Neuronal stem cell (in vitro differentiated cells): ENCODE results near the gene STK32A.
"Not testable (repeated sequence)": the region's sequence is repeated elsewhere in the genome, so short reads cannot be mapped to it uniquely, and the experiment has no call there.

Experiments used
- DNase-seq: peaks from one replicate; pipeline ENCODE4 v3.0.0-alpha.2; 2013; ENCODE audit warnings: low spot score
- H2AFZ ChIP-seq: one replicate; pipeline ENCODE4 v1.6.1; 2013; ENCODE audit warnings: mild to moderate bottlenecking, low read length, inconsistent platforms
- H2AK5ac ChIP-seq: 2 replicates; pipeline ENCODE4 v1.6.1; 2013; ENCODE audit warnings: low read depth, mild to moderate bottlenecking, inconsistent platforms, low read length, moderate library complexity, mixed read lengths
- H2BK120ac ChIP-seq: 2 replicates; pipeline ENCODE4 v1.6.1; 2013; ENCODE audit warnings: low read depth, mild to moderate bottlenecking, inconsistent platforms, low read length, moderate library complexity, mixed read lengths
- H2BK12ac ChIP-seq: one replicate; pipeline ENCODE4 v1.6.1; 2013; ENCODE audit warnings: low read length, inconsistent platforms
- H2BK15ac ChIP-seq: 2 replicates; pipeline ENCODE4 v1.6.1; 2013; ENCODE audit warnings: mild to moderate bottlenecking, low read length, inconsistent platforms, mixed read lengths
- H2BK5ac ChIP-seq: one replicate; pipeline ENCODE4 v1.6.1; 2013; ENCODE audit warnings: inconsistent platforms, mild to moderate bottlenecking, low read length, moderate library complexity
- H3K14ac ChIP-seq: one replicate; pipeline ENCODE4 v1.6.1; 2013; ENCODE audit warnings: low read length, inconsistent platforms
- H3K18ac ChIP-seq: 2 replicates; pipeline ENCODE4 v1.6.1; 2013; ENCODE audit warnings: low read length, inconsistent platforms
- H3K23ac ChIP-seq: 2 replicates; pipeline ENCODE4 v1.6.1; 2013; ENCODE audit warnings: low read depth, mild to moderate bottlenecking, mixed read lengths, low read length, inconsistent platforms; ENCODE audit not compliant: poor library complexity
- H3K27ac ChIP-seq: replicated peaks from 3 replicates; pipeline ENCODE4 v1.5.1; 2013; ENCODE audit warnings: low read length, inconsistent platforms
- H3K27me3 ChIP-seq, 3 experiments: 2 replicates each; pipeline ENCODE4 v1.6.1; 2013; ENCODE audit warnings: low read length in 3 of 3, mild to moderate bottlenecking in 2 of 3, inconsistent platforms in 1 of 3, low read depth in 1 of 3, mixed read lengths in 1 of 3, moderate library complexity in 1 of 3; ENCODE audit not compliant: control insufficient read depth in 3 of 3, insufficient read depth in 3 of 3
- H3K36me3 ChIP-seq, 2 donors: replicated peaks in 1 of 2; 2 replicates each; pipeline ENCODE4 v1.6.1; 2013; ENCODE audit warnings: low read length in 2 of 2; ENCODE audit not compliant: control insufficient read depth in 2 of 2, insufficient read depth in 2 of 2
- H3K4ac ChIP-seq: 2 replicates; pipeline ENCODE4 v1.6.1; 2013; ENCODE audit warnings: inconsistent platforms, mild to moderate bottlenecking, low read length, moderate library complexity
- H3K4me1 ChIP-seq, 2 donors: 1 replicate in 1 of 2; 2 replicates in 1 of 2; pipeline ENCODE4 v1.6.1; 2013; ENCODE audit warnings: low read length in 2 of 2, low read depth in 1 of 2; ENCODE audit not compliant: control insufficient read depth in 2 of 2, insufficient read depth in 1 of 2
- H3K4me2 ChIP-seq: one replicate; pipeline ENCODE4 v1.6.1; 2013; ENCODE audit warnings: mild to moderate bottlenecking, low read length, inconsistent platforms; ENCODE audit not compliant: insufficient read depth, poor library complexity, severe bottlenecking
- H3K4me3 ChIP-seq, 2 donors: 2 replicates each; pipeline ENCODE4 v1.5.1; 2013; ENCODE audit warnings: low read length in 2 of 2, mild to moderate bottlenecking in 2 of 2, inconsistent platforms in 1 of 2, moderate library complexity in 1 of 2
- H3K79me1 ChIP-seq: one replicate; pipeline ENCODE4 v1.6.1; 2013; ENCODE audit warnings: low read depth, mild to moderate bottlenecking, inconsistent platforms, low read length, moderate library complexity
- H3K9ac ChIP-seq: one replicate; pipeline ENCODE4 v1.6.1; 2013; ENCODE audit warnings: mild to moderate bottlenecking, low read depth, low read length, inconsistent platforms; ENCODE audit not compliant: poor library complexity
- H3K9me3 ChIP-seq, 2 donors: replicated peaks in 1 of 2; 2 replicates each; pipeline versions ENCODE3 to v1.6.1; 2013; ENCODE audit warnings: low read length in 2 of 2, mild to moderate bottlenecking in 2 of 2, inconsistent platforms in 1 of 2, low read depth in 1 of 2, mixed read lengths in 1 of 2, moderate library complexity in 1 of 2; ENCODE audit not compliant: control insufficient read depth in 2 of 2, insufficient read depth in 1 of 2
- H4K8ac ChIP-seq: one replicate; pipeline ENCODE4 v1.6.1; 2013; ENCODE audit warnings: low read depth, mild to moderate bottlenecking, inconsistent platforms, low read length, moderate library complexity
- H4K91ac ChIP-seq: one replicate; pipeline ENCODE4 v1.6.1; 2013; ENCODE audit warnings: low read length, low read depth, mild to moderate bottlenecking, inconsistent platforms; ENCODE audit not compliant: poor library complexity
- WGBS, 2 donors: extraction: QIAGEN DNeasy Blood & Tissue Kit; methylation state at CpG; one replicate each; pipeline ENCODE4 v1.1.7; 2013; ENCODE audit warnings: missing lambda C conversion rate in 2 of 2, mixed read lengths in 1 of 2; ENCODE audit not compliant: insufficient read length in 2 of 2, insufficient replicate concordance in 1 of 2; ENCODE audit errors: extremely low coverage in 2 of 2; 5-methylcytosine and 5-hydroxymethylcytosine counted together

Gene STK32A

DNA sequence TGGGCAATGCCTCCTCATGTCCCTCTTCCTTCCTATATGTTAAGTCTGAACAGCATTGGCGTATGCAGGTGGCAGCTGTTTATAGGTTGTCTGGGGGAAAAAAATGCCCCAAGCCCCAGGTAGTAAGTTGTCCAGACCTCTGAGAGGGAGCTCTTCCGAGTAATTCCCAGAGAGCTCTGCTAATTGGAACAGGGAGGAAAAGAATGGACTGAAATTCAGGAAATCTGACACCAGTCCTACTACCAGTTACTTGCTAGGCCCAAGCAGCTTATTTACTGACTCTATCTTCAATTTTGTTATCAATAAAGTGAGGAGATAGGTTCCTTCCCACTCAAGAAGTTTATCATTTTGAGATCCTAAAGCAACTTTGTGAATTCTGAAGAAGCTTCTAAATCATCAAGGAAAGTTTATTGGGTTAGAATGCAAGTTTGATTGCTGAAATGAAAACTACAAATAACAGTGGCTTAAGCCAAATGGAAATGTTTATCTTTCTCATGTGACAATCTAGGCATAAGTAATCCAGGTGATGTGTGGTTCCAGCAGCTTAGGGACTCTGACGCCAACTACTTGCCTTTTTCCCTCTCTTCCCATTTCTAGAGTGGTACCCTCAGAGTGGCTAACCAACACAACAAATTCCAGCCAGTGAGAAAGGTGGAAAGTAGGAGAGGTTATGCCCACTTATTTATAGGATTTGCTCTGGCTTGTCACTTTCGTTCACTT, 5.6 kb downstream of the STK32A start:
- DNase-seq = no peak
- H3K4me1 ChIP-seq = peaks cover 0 to 2% of the 10 kb centered on the region in 2 donors
- no peak overlapping the region for H3K4me3 ChIP-seq
- no peak overlapping the region for H3K9ac ChIP-seq
- H3K23ac ChIP-seq = no peak overlapping the region
- H4K91ac ChIP-seq = no peak overlapping the region
- H2BK12ac ChIP-seq = no peak overlapping the region
- peaks cover 0 to 18% (median 0%) of the 10 kb centered on the region in 3 experiments for H3K27me3 ChIP-seq
- no peak overlapping the region for H4K8ac ChIP-seq
- no CpG with 5 or more reads among the region's 4 CpGs for WGBS, 2 donors
- no peak overlapping the region for H3K27ac ChIP-seq
- no peak overlapping the region for H3K4me2 ChIP-seq
- no peak overlapping the region for H2AK5ac ChIP-seq
- no peak overlapping the region for H3K18ac ChIP-seq
- H2AFZ ChIP-seq = no peak overlapping the region
- H2BK120ac ChIP-seq = no peak overlapping the region
- H3K9me3 ChIP-seq = no peaks in the 10 kb centered on the region
- H3K79me1 ChIP-seq = no peaks in the 10 kb centered on the region
- no peaks in the 10 kb centered on the region for H3K36me3 ChIP-seq
- no peak overlapping the region for H2BK5ac ChIP-seq
- no peak overlapping the region for H3K14ac ChIP-seq
- H3K4ac ChIP-seq = no peak overlapping the region
- no peak overlapping the region for H2BK15ac ChIP-seq

DNA sequence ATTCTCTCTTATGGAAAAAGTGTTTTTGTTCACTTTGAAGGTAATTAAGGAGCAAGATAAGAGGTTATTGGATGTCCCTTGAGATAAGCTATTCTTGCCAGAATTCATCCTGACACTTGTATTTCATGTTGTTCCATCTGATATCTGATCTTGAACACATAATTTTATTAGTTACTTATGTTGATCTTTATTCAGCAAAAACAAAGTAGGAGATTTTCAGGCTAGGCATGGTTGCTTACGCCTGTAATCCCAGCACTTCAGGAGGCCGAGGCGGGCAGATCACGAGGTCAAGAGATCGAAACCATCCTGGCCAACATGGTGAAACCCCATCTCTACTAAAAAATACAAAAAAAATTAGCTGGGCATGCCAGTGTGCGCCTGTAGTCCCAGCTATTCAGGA, 8.4 kb downstream of the STK32A start:
- H4K91ac ChIP-seq, H3K4me2 ChIP-seq, H3K14ac ChIP-seq, H2BK15ac ChIP-seq, H2AK5ac ChIP-seq, H3K36me3 ChIP-seq, H2BK120ac ChIP-seq, H3K27ac ChIP-seq, H3K4ac ChIP-seq, H3K23ac ChIP-seq, H4K8ac ChIP-seq, H3K4me3 ChIP-seq, H3K9ac ChIP-seq, H3K79me1 ChIP-seq, DNase-seq, H3K9me3 ChIP-seq, H3K18ac ChIP-seq, H2AFZ ChIP-seq, H3K27me3 ChIP-seq, H2BK12ac ChIP-seq, H2BK5ac ChIP-seq, H3K4me1 ChIP-seq: not testable (repeated sequence)
- no CpG with 5 or more reads among the region's 6 CpGs for WGBS, 2 donors

DNA sequence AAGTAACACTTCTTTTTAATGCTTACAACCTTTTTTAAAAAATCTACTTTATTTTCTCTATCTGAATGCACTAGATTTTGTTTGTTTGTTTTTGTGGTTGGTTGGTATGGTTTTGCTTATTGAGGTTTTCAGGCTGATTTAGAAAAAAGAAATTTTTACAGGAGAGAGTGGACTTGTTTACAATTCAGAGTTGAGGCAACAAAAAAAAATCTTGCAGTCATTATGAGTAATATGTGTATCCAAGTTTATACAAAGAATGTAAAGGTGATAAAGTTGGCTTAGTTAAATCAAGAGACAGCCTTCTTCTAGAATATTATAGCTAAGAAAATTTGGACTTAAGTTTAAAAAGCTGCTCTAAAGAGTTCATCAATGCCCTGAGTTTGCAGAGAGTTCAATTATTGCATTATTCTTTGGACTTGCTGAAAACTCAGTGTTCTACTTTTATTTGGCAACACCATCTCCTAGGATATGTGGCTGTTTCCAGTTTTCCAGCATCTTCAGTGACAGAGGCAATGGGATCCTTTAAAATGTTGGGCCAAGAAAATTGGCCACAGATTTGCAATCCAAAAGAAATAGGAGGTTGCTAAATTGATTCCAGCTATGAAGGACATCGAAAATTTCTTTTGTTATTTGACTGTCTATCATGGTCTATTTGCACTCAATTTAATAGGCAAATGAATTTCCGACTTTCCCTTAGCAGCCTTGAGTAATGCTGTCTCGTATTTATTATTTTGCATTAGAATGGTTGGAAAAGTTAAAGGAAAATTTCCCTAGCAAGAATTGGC, 10.7 kb downstream of the STK32A start:
- H3K27me3 ChIP-seq = no peaks in the 10 kb centered on the region

DNA sequence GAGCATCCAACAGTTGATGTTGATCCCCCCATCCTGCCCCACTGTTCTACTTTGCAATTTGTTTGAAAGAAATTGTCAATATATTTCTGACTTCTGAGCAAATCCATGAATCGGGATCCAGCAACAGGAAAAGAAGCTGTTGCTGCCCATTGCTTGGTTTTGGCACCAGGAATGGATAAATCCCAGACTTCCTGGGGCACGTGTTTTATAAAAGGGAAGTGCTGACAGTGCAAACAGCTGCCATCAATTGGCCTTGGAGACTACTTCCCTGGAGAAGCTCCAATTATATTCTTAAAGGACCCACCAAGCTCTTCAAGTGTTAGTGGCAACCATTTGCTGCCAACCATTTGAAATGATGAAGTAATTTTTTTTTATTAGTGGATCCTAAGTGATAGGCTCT, 13.7 kb downstream of the STK32A start:
- Histone ChIP-seq H3K4me1 (no peaks in the 10 kb centered on the region), H4K91ac (no peak overlapping the region), H4K8ac (no peak overlapping the region), H3K23ac (no peak overlapping the region), H3K4me2 (no peak overlapping the region), H3K4me3 (no peak overlapping the region), H3K9ac (no peak overlapping the region), H2BK5ac (no peak overlapping the region), H2BK15ac (no peak overlapping the region), H3K36me3 (no peaks in the 10 kb centered on the region), H3K9me3 (no peaks in the 10 kb centered on the region), H3K27ac (no peak overlapping the region), H3K79me1 (no peaks in the 10 kb centered on the region), H3K4ac (no peak overlapping the region), H2AK5ac (no peak overlapping the region), H3K18ac (no peak overlapping the region), H3K27me3 (no peaks in the 10 kb centered on the region), H2BK12ac (no peak overlapping the region), H2AFZ (no peak overlapping the region), H2BK120ac (no peak overlapping the region), H3K14ac (no peak overlapping the region)
- WGBS, 2 donors = no CpG with 5 or more reads among the region's 2 CpGs
- DNase-seq = no peak

More for the DNA sequence above, 10.7 kb downstream of the STK32A start:
- no peak for DNase-seq
- no peak overlapping the region for H2BK12ac ChIP-seq
- no peak overlapping the region for H3K18ac ChIP-seq
- H3K79me1 ChIP-seq = no peaks in the 10 kb centered on the region
- H3K9me3 ChIP-seq = no peaks in the 10 kb centered on the region
- no peak overlapping the region for H3K9ac ChIP-seq
- H2BK15ac ChIP-seq = no peak overlapping the region
- no peak overlapping the region for H3K4me2 ChIP-seq
- H2BK5ac ChIP-seq = no peak overlapping the region
- no CpG with 5 or more reads among the region's 3 CpGs for WGBS, 2 donors
- no peak overlapping the region for H3K4me3 ChIP-seq
- no peaks in the 10 kb centered on the region for H3K4me1 ChIP-seq
- H2AFZ ChIP-seq = no peak overlapping the region
- no peak overlapping the region for H4K91ac ChIP-seq
- H4K8ac ChIP-seq = no peak overlapping the region
- no peak overlapping the region for H2BK120ac ChIP-seq
- H3K23ac ChIP-seq = no peak overlapping the region
- no peak overlapping the region for H3K4ac ChIP-seq
- no peak overlapping the region for H3K27ac ChIP-seq
- no peaks in the 10 kb centered on the region for H3K36me3 ChIP-seq
- H3K14ac ChIP-seq = no peak overlapping the region
- no peak overlapping the region for H2AK5ac ChIP-seq
